ENCODE data around the gene ERBB3.

GRCh38 chr12:56124133-56124532 lies 44.2 kb downstream of the ERBB3 start:
- TF ChIP-seq CTCF (IDR thresholded peaks at IDR 0.05) (no peak), POLR2A (IDR thresholded peaks at IDR 0.05) (no peak), POLR2AphosphoS5 (IDR thresholded peaks at IDR 0.05) (no peak)

Measured in breast epithelium (tissue), 3 donors.